GM10847 (cell line): ENCODE results near the gene TLR7.

Source experiments
- POLR2A ChIP-seq: IDR thresholded peaks from 2 replicates; pipeline ENCODE4 v1.6.1; 2011; ENCODE audit not compliant: insufficient read length; ENCODE audit errors: extremely low read depth

Gene TLR7

GRCh38 chrX:12885508-12885907 lies 18.6 kb downstream of the TLR7 start:
- no peak for TF ChIP-seq POLR2A

GRCh38 chrX:12886545-12886944 lies 19.7 kb downstream of the TLR7 start:
- no peak for TF ChIP-seq POLR2A

- TF ChIP-seq POLR2A, result no peak
Measured at GRCh38 chrX:12887141-12887540, 20.3 kb downstream of the TLR7 start.

- TF ChIP-seq POLR2A, result no peak
Measured at GRCh38 chrX:12887767-12888166, 20.9 kb downstream of the TLR7 start.

- TF ChIP-seq POLR2A, result no peak
Measured at GRCh38 chrX:12890467-12890866, 23.6 kb downstream of the TLR7 start.

GRCh38 chrX:12891171-12891570 lies 24.3 kb downstream of the TLR7 start:
- no peak for TF ChIP-seq POLR2A

GRCh38 chrX:12891915-12892506 lies 25.1 kb downstream of the TLR7 start:
- no peak for TF ChIP-seq POLR2A

- TF ChIP-seq POLR2A, result no peak
Measured at GRCh38 chrX:12892716-12893115, 25.8 kb downstream of the TLR7 start.

GRCh38 chrX:12894074-12895030 lies 27.5 kb downstream of the TLR7 start:
- no peak for TF ChIP-seq POLR2A

GRCh38 chrX:12895866-12896265 lies 29.0 kb downstream of the TLR7 start:
- TF ChIP-seq POLR2A, result no peak

- TF ChIP-seq POLR2A, result no peak
Measured at GRCh38 chrX:12896935-12897334, 30.1 kb downstream of the TLR7 start.

GRCh38 chrX:12898073-12898472 lies 31.2 kb downstream of the TLR7 start:
- no peak for TF ChIP-seq POLR2A

- TF ChIP-seq POLR2A, result no peak
Measured at GRCh38 chrX:12899506-12899905, 32.6 kb downstream of the TLR7 start.

- no peak for TF ChIP-seq POLR2A
Measured at GRCh38 chrX:12901486-12901885, 34.6 kb downstream of the TLR7 start.

- no peak for TF ChIP-seq POLR2A
Measured at GRCh38 chrX:12903646-12904045, 36.8 kb downstream of the TLR7 start.

- no peak for TF ChIP-seq POLR2A
Measured at GRCh38 chrX:12906046-12906761, 39.3 kb downstream of the TLR7 start, which contains the start of gene TLR8. Gene TLR8, plus strand, starts transcription at chrX:12906620. Its CDS starts 87 bp downstream, at chrX:12906707.
